CD4-positive, alpha-beta T cell (primary cell): Measurements from ENCODE around the gene OLFML1. TPM values are rescaled to one million over a fixed set of nuclear protein-coding genes. Genes with fewer than 3 reads are reported as not detected.

Experiments used
- ATAC-seq: fragments of 200-7000 bp; cut with Tn5 transposase; one replicate; pipeline ENCODE4 v1.10.0; 2022; ENCODE audit warnings: mild to moderate bottlenecking; ENCODE audit not compliant: poor library complexity
- CTCF ChIA-PET: fragments of 350-600 bp; sonication (Branson Sonifier 250); formaldehyde crosslinking; loops from one replicate; lab custom pipeline; 2021; ENCODE audit warnings: antibody characterized with exemption, inconsistent platforms; lab: Charles Lee
- POLR2A ChIA-PET: fragments of 350-600 bp; sonication (Branson Sonifier 250); formaldehyde crosslinking; loops from one replicate; lab custom pipeline; 2021; ENCODE audit warnings: antibody characterized with exemption, inconsistent platforms; lab: Charles Lee
- DNase-seq, 14 experiments: peaks; one replicate each; pipeline ENCODE4 v3.0.0-alpha.2; 2013 to 2020; ENCODE audit warnings: mixed read lengths in 2 of 14
- H3K27ac ChIP-seq, 2 donors: one replicate each; pipeline versions ENCODE4 v1.5.1 to v1.7.0; 2013; ENCODE audit warnings: low read length in 2 of 2, low read depth in 1 of 2, mild to moderate bottlenecking in 1 of 2
- H3K27me3 ChIP-seq, 2 experiments: 1 replicate in 1 of 2; 2 replicates in 1 of 2; pipeline versions ENCODE4 v1.6.1 to v1.7.0; 2013; ENCODE audit warnings: low read length in 2 of 2, control low read depth in 1 of 2, mild to moderate bottlenecking in 1 of 2, moderate library complexity in 1 of 2; ENCODE audit not compliant: insufficient read depth in 2 of 2, control insufficient read depth in 1 of 2
- H3K36me3 ChIP-seq: one replicate; pipeline ENCODE4 v1.6.1; 2013; ENCODE audit warnings: low read length, control low read depth; ENCODE audit not compliant: insufficient read depth
- H3K4me1 ChIP-seq: one replicate; pipeline ENCODE4 v1.6.1; 2013; ENCODE audit warnings: low read length, control low read depth; ENCODE audit not compliant: insufficient read depth
- H3K4me3 ChIP-seq: one replicate; pipeline ENCODE4 v1.5.1; 2013; ENCODE audit warnings: mild to moderate bottlenecking, low read length, moderate library complexity
- H3K9me3 ChIP-seq, 2 experiments: 1 replicate in 1 of 2; 2 replicates in 1 of 2; pipeline versions ENCODE4 v1.6.1 to v1.7.0; 2013; ENCODE audit warnings: low read length in 2 of 2, mild to moderate bottlenecking in 2 of 2, control low read depth in 1 of 2, moderate library complexity in 1 of 2; ENCODE audit not compliant: control insufficient read depth in 1 of 2, insufficient read depth in 1 of 2
- H3K27ac Mint-ChIP-seq: one replicate; pipeline ENCODE4 v1.8.0; 2020; ENCODE audit warnings: mixed read lengths
- H3K27me3 Mint-ChIP-seq: one replicate; pipeline ENCODE4 v1.8.0; 2021; ENCODE audit warnings: mixed read lengths
- H3K36me3 Mint-ChIP-seq: one replicate; pipeline ENCODE4 v1.8.0; 2021; ENCODE audit warnings: low read depth, mixed read lengths
- H3K4me1 Mint-ChIP-seq: one replicate; pipeline ENCODE4 v1.8.0; 2021; ENCODE audit warnings: low read depth, mixed read lengths
- H3K4me3 Mint-ChIP-seq: one replicate; pipeline ENCODE4 v1.8.0; 2020; ENCODE audit warnings: mild to moderate bottlenecking, mixed read lengths
- H3K9me3 Mint-ChIP-seq: one replicate; pipeline ENCODE4 v1.8.0; 2020; ENCODE audit warnings: mixed read lengths
- CTCF ChIP-seq: fragments of 200-600 bp; IDR thresholded peaks from one replicate; pipeline ENCODE4 v1.8.0; 2022; ENCODE audit warnings: antibody characterized with exemption, mild to moderate bottlenecking
- intact Hi-C, 2 experiments: fragments of 100-400 bp; cut with DNase I in 1 of 2; cut with micrococcal nuclease in 1 of 2; formaldehyde crosslinking; loops; one replicate each; pipeline versions ENCODE4 v1.15.1 to v1.9.0; 2023 to 2025; cut with DNase I, micrococcal nuclease
- total RNA-seq, 174 experiments: library from RNA in 2 of 174; stranded (reverse) in 2 of 174; gene quantifications; one replicate each; pipeline ENCODE4 v1.2.3 and lab custom pipeline; 2021 to 2026

Gene OLFML1
- total RNA-seq, 2 experiments from 2014 or later, result not detected

- ChIA-PET CTCF (interaction anchor here (0.7 kb wide), 1 partner anchor 20 kb away, joined by 5 read pairs; no protein-coding TSS in a partner anchor), POLR2A (no interaction called here)
- no peaks in the 10 kb centered on the region for H3K9me3 Mint-ChIP-seq
- no peaks in the 10 kb centered on the region for H3K36me3 Mint-ChIP-seq
- no peak for DNase-seq
- H3K27me3 ChIP-seq, result no peaks in the 10 kb centered on the region
- H3K27ac ChIP-seq, result no peak overlapping the region
- no peaks in the 10 kb centered on the region for H3K36me3 ChIP-seq
- intact Hi-C loops, result no loop called here
- H3K4me3 Mint-ChIP-seq, result no peak overlapping the region
- no peaks in the 10 kb centered on the region for H3K4me1 ChIP-seq
- H3K9me3 ChIP-seq, result no peaks in the 10 kb centered on the region
- no peak for ATAC-seq
- no peak overlapping the region for H3K27ac Mint-ChIP-seq
- H3K27me3 Mint-ChIP-seq, result no peaks in the 10 kb centered on the region
- no peaks in the 10 kb centered on the region for H3K4me1 Mint-ChIP-seq
- H3K4me3 ChIP-seq, result no peak overlapping the region
- TF ChIP-seq CTCF, result no peak
Observed at GRCh38 chr11:7469351-7469865, 15.9 kb upstream of the OLFML1 start.

GRCh38 chr11:7471071-7471470, 14.2 kb upstream of the OLFML1 start:
- H3K27ac ChIP-seq, result no peak overlapping the region
- DNase-seq (no peak), ATAC-seq (no peak)
- H3K4me1 ChIP-seq, result no peaks in the 10 kb centered on the region
- Mint-ChIP-seq H3K4me1 (no peaks in the 10 kb centered on the region), H3K9me3 (no peaks in the 10 kb centered on the region), H3K4me3 (no peak overlapping the region), H3K36me3 (no peaks in the 10 kb centered on the region), H3K27me3 (no peaks in the 10 kb centered on the region), H3K27ac (no peak overlapping the region)
- no peaks in the 10 kb centered on the region for H3K36me3 ChIP-seq
- no peak for TF ChIP-seq CTCF
- ChIA-PET POLR2A (no interaction called here), CTCF (interaction anchor here (0.7 kb wide), 1 partner anchor 629 kb away, joined by 4 read pairs; no protein-coding TSS in a partner anchor)
- no peaks in the 10 kb centered on the region for H3K27me3 ChIP-seq
- H3K4me3 ChIP-seq, result no peak overlapping the region
- intact Hi-C loops, result no loop called here
- no peaks in the 10 kb centered on the region for H3K9me3 ChIP-seq

GRCh38 chr11:7473717-7474116, 11.6 kb upstream of the OLFML1 start:
- H3K27me3 ChIP-seq, result no peaks in the 10 kb centered on the region
- Mint-ChIP-seq H3K9me3 (no peaks in the 10 kb centered on the region), H3K4me3 (no peak overlapping the region), H3K4me1 (no peaks in the 10 kb centered on the region), H3K27ac (no peak overlapping the region), H3K36me3 (no peaks in the 10 kb centered on the region), H3K27me3 (no peaks in the 10 kb centered on the region)
- DNase-seq, result no peak
- CTCF ChIA-PET, result no interaction called here
- no peaks in the 10 kb centered on the region for H3K9me3 ChIP-seq
- no peaks in the 10 kb centered on the region for H3K4me1 ChIP-seq
- intact Hi-C loops, result no loop called here
- H3K4me3 ChIP-seq, result no peak overlapping the region
- POLR2A ChIA-PET, result no interaction called here
- no peak for TF ChIP-seq CTCF
- no peaks in the 10 kb centered on the region for H3K36me3 ChIP-seq
- no peak overlapping the region for H3K27ac ChIP-seq
- no peak for ATAC-seq
